ENCODE data around the gene WBP11. TPM values are rescaled to one million over a fixed set of nuclear protein-coding genes. Genes with fewer than 3 reads are reported as not detected.

Gene WBP11
- total and polyA plus RNA-seq, 9 of the 15 experiments (the other 6 are each of a cell fraction or from before 2014, with no cell fraction given) = 7.7 to 60.8 (median 24.6) TPM

- TF ChIP-seq ETV6 (IDR thresholded peaks at IDR 0.05; ENCODE audit: borderline replicate concordance in 1 of 2, low read depth in 2 of 2, low read length in 1 of 2) (no peak), ETV6 (CRISPR knock-in tag; IDR thresholded peaks at IDR 0.05; ENCODE audit: borderline replicate concordance) (no peak), ZBTB26 (CRISPR knock-in tag; IDR thresholded peaks at IDR 0.05) (no peak), ZNF174 (CRISPR knock-in tag; IDR thresholded peaks at IDR 0.05) (no peak), KLF1 (tag; IDR thresholded peaks at IDR 0.05) (no peak), KLF6 (CRISPR knock-in tag; IDR thresholded peaks at IDR 0.05; ENCODE audit: borderline replicate concordance) (no peak), ZNF398 (CRISPR knock-in tag; IDR thresholded peaks at IDR 0.05) (no peak), LARP7 (IDR thresholded peaks at IDR 0.05) (no peak), MYNN (IDR thresholded peaks at IDR 0.05) (no peak), MYNN (CRISPR knock-in tag; IDR thresholded peaks at IDR 0.05) (no peak), CEBPG (CRISPR knock-in tag; IDR thresholded peaks at IDR 0.05) (no peak), CEBPG (tag; conservative IDR thresholded peaks at IDR 0.05 in 1 of 2, IDR thresholded peaks at IDR 0.05 in 1 of 2) (no peak), EHMT2 (IDR thresholded peaks at IDR 0.05) (no peak), GTF3C2 (IDR thresholded peaks at IDR 0.05; ENCODE audit: borderline replicate concordance, extremely low read depth, insufficient read length) (no peak)
- TF ChIP-seq, protein P1, sequence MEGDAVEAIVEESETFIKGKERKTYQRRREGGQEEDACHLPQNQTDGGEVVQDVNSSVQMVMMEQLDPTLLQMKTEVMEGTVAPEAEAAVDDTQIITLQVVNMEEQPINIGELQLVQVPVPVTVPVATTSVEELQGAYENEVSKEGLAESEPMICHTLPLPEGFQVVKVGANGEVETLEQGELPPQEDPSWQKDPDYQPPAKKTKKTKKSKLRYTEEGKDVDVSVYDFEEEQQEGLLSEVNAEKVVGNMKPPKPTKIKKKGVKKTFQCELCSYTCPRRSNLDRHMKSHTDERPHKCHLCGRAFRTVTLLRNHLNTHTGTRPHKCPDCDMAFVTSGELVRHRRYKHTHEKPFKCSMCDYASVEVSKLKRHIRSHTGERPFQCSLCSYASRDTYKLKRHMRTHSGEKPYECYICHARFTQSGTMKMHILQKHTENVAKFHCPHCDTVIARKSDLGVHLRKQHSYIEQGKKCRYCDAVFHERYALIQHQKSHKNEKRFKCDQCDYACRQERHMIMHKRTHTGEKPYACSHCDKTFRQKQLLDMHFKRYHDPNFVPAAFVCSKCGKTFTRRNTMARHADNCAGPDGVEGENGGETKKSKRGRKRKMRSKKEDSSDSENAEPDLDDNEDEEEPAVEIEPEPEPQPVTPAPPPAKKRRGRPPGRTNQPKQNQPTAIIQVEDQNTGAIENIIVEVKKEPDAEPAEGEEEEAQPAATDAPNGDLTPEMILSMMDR (IDR thresholded peaks at IDR 0.05 in 2 of 3, conservative IDR thresholded peaks at IDR 0.05 in 1 of 3; ENCODE audit: insufficient read depth in 2 of 3, low read depth in 1 of 3, low read length in 3 of 3) = no peak
Measured at GRCh38 chr12:14803011-14803829, at the start of gene WBP11, which contains the start of gene C12orf60 (continued).
